Measurements from ENCODE around the gene ANKRD40CL.
"Not testable (repeated sequence)": the region's sequence is repeated elsewhere in the genome, so short reads cannot be mapped to it uniquely, and the experiment has no call there.

The ANKRD40CL gene

DNA sequence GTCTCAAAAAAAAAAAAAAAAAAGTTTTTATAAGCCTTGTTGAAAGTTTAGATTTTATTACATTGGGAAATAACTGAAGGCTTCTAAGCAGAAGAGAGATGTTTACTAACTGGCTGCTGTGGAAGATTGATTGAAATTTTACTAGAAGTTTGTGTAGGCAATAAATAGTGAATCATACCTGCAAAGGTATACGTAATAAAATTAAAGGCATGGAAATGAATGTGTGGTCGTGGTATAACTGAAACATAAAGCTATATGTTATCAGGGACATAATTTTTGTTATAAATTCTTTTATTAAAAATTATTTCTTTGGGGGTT, 39.2 kb downstream of the ANKRD40CL start:
- CTCF ChIA-PET, result interaction anchor here (1.6 kb wide), 1 partner anchor 10 kb away, joined by 4 read pairs; no protein-coding TSS in a partner anchor
- POLR2A ChIA-PET, result interaction anchor here (0.7 to 1.0 kb wide), 2 partner anchors 9 to 1946 kb away, joined by 3 read pairs; partner anchors contain the start of gene LUC7L3
- DNase-seq (ENCODE audit: extremely low spot score), result no peak
- TF ChIP-seq CTCF (IDR thresholded peaks at IDR 0.05; ENCODE audit: control extremely low read depth, extremely low read depth, low read depth, missing control alignments), result no peak

- POLR2A ChIA-PET, result interaction anchor here (0.6 to 1.0 kb wide), 2 partner anchors 8 to 9 kb away, joined by 3 read pairs; no protein-coding TSS in a partner anchor
Observed at GRCh38 chr17:50725769-50726655, 41.3 kb downstream of the ANKRD40CL start.

GRCh38 chr17:50724622-50725021, 42.7 kb downstream of the ANKRD40CL start:
- DNase-seq (ENCODE audit: extremely low spot score), result not testable (repeated sequence)
- POLR2A ChIA-PET, result interaction anchor here (0.6 kb wide), 1 partner anchor 165 kb away, joined by 4 read pairs; no protein-coding TSS in a partner anchor

More at GRCh38 chr17:50725769-50726655, 41.3 kb downstream of the ANKRD40CL start:
- no peak for DNase-seq (ENCODE audit: extremely low spot score)
- no peak for TF ChIP-seq CTCF (IDR thresholded peaks at IDR 0.05; ENCODE audit: control extremely low read depth, extremely low read depth, low read depth, missing control alignments)
- CTCF ChIA-PET, result no interaction called here

GRCh38 chr17:50722746-50723145, 44.6 kb downstream of the ANKRD40CL start:
- no peak for TF ChIP-seq CTCF (IDR thresholded peaks at IDR 0.05; ENCODE audit: control extremely low read depth, extremely low read depth, low read depth, missing control alignments)
- ChIA-PET POLR2A (interaction anchor here (0.7 kb wide), 1 partner anchor 297 kb away, joined by 3 read pairs; no protein-coding TSS in a partner anchor), CTCF (no interaction called here)
- DNase-seq (ENCODE audit: extremely low spot score), result no peak

More at GRCh38 chr17:50724622-50725021, 42.7 kb downstream of the ANKRD40CL start:
- CTCF ChIA-PET, result not testable (repeated sequence)

DNA sequence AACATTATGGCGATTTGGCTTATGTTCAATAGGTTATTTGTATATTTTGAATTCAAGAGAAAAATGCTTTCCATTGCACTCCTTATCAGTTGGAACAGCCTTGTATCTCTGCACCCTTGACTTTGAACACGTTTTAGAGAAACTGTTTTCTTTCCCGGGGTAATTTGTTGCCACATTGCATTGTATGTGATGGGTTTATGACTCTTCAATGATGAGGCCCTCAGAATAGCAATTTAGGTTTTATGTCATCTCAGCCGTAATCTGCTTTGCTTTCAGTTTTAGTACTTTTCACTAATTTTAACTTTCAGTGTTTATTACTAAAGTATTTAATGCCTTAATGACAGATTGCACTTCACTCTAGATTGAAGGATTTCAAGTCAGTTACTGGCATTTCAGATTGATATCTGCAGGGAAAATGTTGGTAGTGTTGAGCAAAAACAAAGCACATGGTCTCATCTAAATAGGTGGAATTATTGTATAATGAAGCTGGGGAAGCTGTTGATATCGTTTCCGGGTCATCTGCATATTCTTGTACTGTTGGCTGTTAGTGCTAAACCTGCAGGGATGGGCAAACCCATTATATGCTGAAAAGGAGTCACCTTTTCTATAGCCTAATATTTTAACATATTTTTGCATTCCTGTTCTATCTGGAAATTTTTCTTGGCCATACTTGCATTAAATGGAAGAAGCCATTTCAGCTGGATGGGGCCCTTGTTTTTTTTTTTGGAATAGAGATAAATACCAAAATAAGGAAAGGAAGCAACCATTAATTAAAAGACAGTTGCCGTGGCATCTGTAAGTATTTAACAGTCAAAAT, 45.9 kb downstream of the ANKRD40CL start:
- DNase-seq (ENCODE audit: extremely low spot score), result peak; percentile 44
- POLR2A ChIA-PET, result no interaction called here
- CTCF ChIA-PET, result no interaction called here
- TF ChIP-seq CTCF (IDR thresholded peaks at IDR 0.05; ENCODE audit: control extremely low read depth, extremely low read depth, low read depth, missing control alignments), result no peak

DNA sequence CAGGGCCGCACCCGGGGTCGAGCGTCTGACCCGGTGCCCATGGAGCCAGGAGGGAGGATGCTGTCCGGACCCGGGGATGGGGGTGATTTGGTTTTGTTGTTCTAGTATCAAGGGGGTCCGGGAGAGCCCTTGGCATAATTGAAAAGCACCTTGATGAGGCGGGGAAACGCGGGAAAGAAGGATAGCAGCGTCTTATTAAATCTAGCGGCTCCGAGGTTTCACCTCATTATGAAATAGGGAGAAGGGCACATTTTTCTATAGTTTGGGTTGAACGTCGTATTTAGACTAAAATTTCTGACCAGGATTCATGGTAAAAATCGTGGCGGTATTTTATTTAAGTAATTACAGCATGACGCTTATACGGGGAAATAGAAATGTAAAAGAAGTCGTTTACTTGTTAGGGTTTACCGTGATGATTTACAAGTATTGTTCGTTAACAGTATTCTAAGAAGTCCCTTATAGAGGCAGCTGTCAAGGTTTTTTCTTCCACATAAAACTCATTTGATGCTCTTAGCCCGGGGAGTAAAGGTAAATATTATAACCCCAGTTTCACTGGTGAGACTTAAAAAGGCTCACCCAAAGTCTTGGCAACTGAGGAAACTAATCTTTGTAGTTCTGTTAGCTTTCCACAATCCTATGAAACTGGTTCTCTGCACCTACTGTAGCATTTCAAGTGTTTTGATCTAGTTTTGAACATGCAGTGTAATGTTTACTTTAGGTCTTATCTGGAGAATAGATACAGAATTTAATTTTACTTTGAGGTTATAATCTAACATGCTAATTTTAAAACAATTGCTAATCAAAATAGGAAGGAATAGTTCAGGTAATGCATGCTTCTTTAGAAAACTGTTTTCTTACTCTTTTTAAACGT, 47.2 kb downstream of the ANKRD40CL start:
- ChIA-PET POLR2A (interaction anchor here (1.0 kb wide), 2 partner anchors 146 to 237 kb away, joined by 4 read pairs; partner anchors contain the start of gene TOB1), CTCF (interaction anchor here (1.0 kb wide), 1 partner anchor 11 kb away, joined by 3 read pairs; no protein-coding TSS in a partner anchor)
- DNase-seq (ENCODE audit: extremely low spot score), result no peak
- no peak for TF ChIP-seq CTCF (IDR thresholded peaks at IDR 0.05; ENCODE audit: control extremely low read depth, extremely low read depth, low read depth, missing control alignments)
